GM23248 (cell line): ENCODE results near the gene IL36B. TPM values are rescaled to one million over a fixed set of nuclear protein-coding genes. Genes with fewer than 3 reads are reported as not detected.

Source experiments
- DNase-seq: peaks from one replicate; pipeline ENCODE4 v3.0.0-alpha.2; 2015
- H2AFZ ChIP-seq: fragments of 200-600 bp; sonication (generic); 2 replicates; pipeline ENCODE4 v1.6.1; 2016; ENCODE audit warnings: antibody characterized with exemption
- H3F3A ChIP-seq: fragments of 200-600 bp; sonication (generic); 2 replicates; pipeline ENCODE4 v1.6.1; 2016; ENCODE audit warnings: mild to moderate bottlenecking, antibody characterized with exemption, mixed run types; ENCODE audit not compliant: insufficient read depth
- H3K27ac ChIP-seq: fragments of 200-600 bp; sonication (generic); 2 replicates; pipeline ENCODE4 v1.5.1; 2016; ENCODE audit warnings: mild to moderate bottlenecking
- H3K27me3 ChIP-seq: fragments of 200-600 bp; sonication (generic); replicated peaks from 2 replicates; pipeline ENCODE4 v1.6.1; 2016; ENCODE audit warnings: mild to moderate bottlenecking; ENCODE audit not compliant: insufficient read depth
- H3K36me3 ChIP-seq: fragments of 200-600 bp; sonication (generic); 2 replicates; pipeline ENCODE4 v1.6.1; 2016; ENCODE audit warnings: low read depth, mild to moderate bottlenecking
- H3K4me1 ChIP-seq: fragments of 200-600 bp; sonication (generic); 2 replicates; pipeline ENCODE4 v1.6.1; 2016; ENCODE audit warnings: mild to moderate bottlenecking; ENCODE audit not compliant: insufficient read depth
- H3K4me2 ChIP-seq: fragments of 200-600 bp; sonication (generic); one replicate; pipeline ENCODE4 v1.6.1; 2016; ENCODE audit warnings: mild to moderate bottlenecking; ENCODE audit not compliant: unreplicated experiment
- H3K4me3 ChIP-seq: fragments of 200-600 bp; sonication (generic); 2 replicates; pipeline ENCODE4 v1.5.1; 2016; ENCODE audit warnings: mild to moderate bottlenecking
- H3K79me2 ChIP-seq: fragments of 200-600 bp; sonication (generic); 2 replicates; pipeline ENCODE4 v1.6.1; 2016; ENCODE audit warnings: mild to moderate bottlenecking; ENCODE audit not compliant: insufficient read depth
- H3K9ac ChIP-seq: fragments of 200-600 bp; sonication (generic); 2 replicates; pipeline ENCODE4 v1.6.1; 2016; ENCODE audit warnings: mild to moderate bottlenecking
- H3K9me2 ChIP-seq: fragments of 200-600 bp; sonication (generic); 2 replicates; pipeline ENCODE4 v1.6.1; 2016; ENCODE audit warnings: mixed run types, mild to moderate bottlenecking, moderate library complexity; ENCODE audit not compliant: insufficient read depth
- H3K9me3 ChIP-seq: fragments of 200-600 bp; sonication (generic); one replicate; pipeline ENCODE4 v1.6.1; 2017; ENCODE audit warnings: low read depth
- H4K20me1 ChIP-seq: fragments of 200-600 bp; sonication (generic); 2 replicates; pipeline ENCODE4 v1.6.0; 2016; ENCODE audit not compliant: insufficient read depth
- EZH2 ChIP-seq: fragments of 200-600 bp; sonication (generic); IDR thresholded peaks from 2 replicates; pipeline ENCODE4 v1.6.1; 2018; ENCODE audit warnings: antibody characterized with exemption, mild to moderate bottlenecking; ENCODE audit not compliant: insufficient read depth, poor library complexity, severe bottlenecking
- EZH2phosphoT487 ChIP-seq: fragments of 200-600 bp; sonication (generic); IDR thresholded peaks from 2 replicates; pipeline ENCODE4 v1.6.1; 2018; ENCODE audit warnings: antibody characterized with exemption, moderate library complexity, mild to moderate bottlenecking, low read depth; ENCODE audit not compliant: insufficient read depth
- WGBS, 2 experiments: methylation state at CpG; one replicate each; pipeline ENCODE4 v1.1.6; 2015 to 2017; ENCODE audit warnings: low lambda C conversion rate in 2 of 2, low coverage in 1 of 2; ENCODE audit errors: missing lambda C conversion rate in 2 of 2; 5-methylcytosine and 5-hydroxymethylcytosine counted together
- in situ Hi-C: fragments of 300-500 bp; cut with MboI; formaldehyde crosslinking; loops from 2 replicates; pipeline ENCODE4 v1.15.0; 2020
- polyA plus RNA-seq: library from polyadenylated mRNA; unstranded; fragments of >200 nt; fragmentation: Nextera tagmentation; extraction: Ambion mirVana; gene quantifications from 2 replicates; pipeline ENCODE4 v1.2.1, GENCODE V29; 2016
- total RNA-seq: library from RNA; depleted of rRNA; stranded (reverse); fragments of >200 nt; shearing (Covaris generic); gene quantifications from 2 replicates; pipeline ENCODE4 v1.2.3, GENCODE V29; 2014

IL36B gene
- total and polyA plus RNA-seq, 2 experiments from 2014 or later = not detected

GRCh38 chr2:112994648-112995047 is 58.0 kb downstream of the IL36B start:
- in situ Hi-C loops = no loop called here
- Histone ChIP-seq H3K27me3 (peaks cover 17% of the 10 kb centered on the region), H3K36me3 (no peaks in the 10 kb centered on the region), H3F3A (no peaks in the 10 kb centered on the region), H3K4me1 (no peaks in the 10 kb centered on the region), H3K27ac (no peak overlapping the region), H3K4me2 (no peak overlapping the region), H2AFZ (no peak overlapping the region), H3K79me2 (no peaks in the 10 kb centered on the region), H3K9me2 (no peaks in the 10 kb centered on the region), H3K9me3 (peaks cover 3% of the 10 kb centered on the region), H4K20me1 (no peaks in the 10 kb centered on the region), H3K4me3 (no peak overlapping the region), H3K9ac (no peak overlapping the region)
- DNase-seq = no peak
- WGBS, 2 experiments = 28 to 41% methylated on average over 2 of the region's 2 CpGs
- TF ChIP-seq EZH2 = no peak

- Histone ChIP-seq H2AFZ (no peak overlapping the region), H3K27me3 (peaks cover 17% of the 10 kb centered on the region), H3K4me3 (no peak overlapping the region), H4K20me1 (no peaks in the 10 kb centered on the region), H3K4me2 (no peak overlapping the region), H3K9me3 (peaks cover 3% of the 10 kb centered on the region), H3F3A (no peaks in the 10 kb centered on the region), H3K4me1 (no peaks in the 10 kb centered on the region), H3K36me3 (no peaks in the 10 kb centered on the region), H3K79me2 (no peaks in the 10 kb centered on the region), H3K9ac (no peak overlapping the region), H3K27ac (no peak overlapping the region), H3K9me2 (no peaks in the 10 kb centered on the region)
- no peak for DNase-seq
- TF ChIP-seq EZH2phosphoT487 = no peak
- in situ Hi-C loops = no loop called here
Observed at GRCh38 chr2:112993831-112994230, 58.8 kb downstream of the IL36B start.

GRCh38 chr2:112989611-112990010 is 63.1 kb downstream of the IL36B start:
- TF ChIP-seq EZH2phosphoT487 (no peak), EZH2 (no peak)
- Histone ChIP-seq H3K27ac (no peak overlapping the region), H4K20me1 (no peaks in the 10 kb centered on the region), H3K4me2 (no peak overlapping the region), H3F3A (no peaks in the 10 kb centered on the region), H3K36me3 (no peaks in the 10 kb centered on the region), H3K9me2 (no peaks in the 10 kb centered on the region), H3K9ac (no peak overlapping the region), H3K4me1 (no peaks in the 10 kb centered on the region), H3K4me3 (no peak overlapping the region), H2AFZ (no peak overlapping the region), H3K9me3 (peaks cover 3% of the 10 kb centered on the region), H3K27me3 (peaks cover 4% of the 10 kb centered on the region), H3K79me2 (no peaks in the 10 kb centered on the region)
- no peak for DNase-seq
- WGBS, 2 experiments = 26 to 31% methylated on average over 3 of the region's 3 CpGs
- in situ Hi-C loops = no loop called here

GRCh38 chr2:112985090-112985489 is 67.6 kb downstream of the IL36B start:
- H3K4me1 ChIP-seq = no peaks in the 10 kb centered on the region
- no peak overlapping the region for H2AFZ ChIP-seq
- WGBS, 2 experiments = 57 to 58% methylated on average over 5 of the region's 5 CpGs
- no peak overlapping the region for H3K9ac ChIP-seq
- no peaks in the 10 kb centered on the region for H3F3A ChIP-seq
- H3K4me2 ChIP-seq = no peak overlapping the region
- no peaks in the 10 kb centered on the region for H3K79me2 ChIP-seq
- no peaks in the 10 kb centered on the region for H3K9me3 ChIP-seq
- H3K9me2 ChIP-seq = no peaks in the 10 kb centered on the region
- no peaks in the 10 kb centered on the region for H4K20me1 ChIP-seq
- H3K27ac ChIP-seq = no peak overlapping the region
- no peak for TF ChIP-seq EZH2
- TF ChIP-seq EZH2phosphoT487 = no peak
- H3K27me3 ChIP-seq = peaks cover 44% of the 10 kb centered on the region
- no peaks in the 10 kb centered on the region for H3K36me3 ChIP-seq
- in situ Hi-C loops = no loop called here
- no peak for DNase-seq
- H3K4me3 ChIP-seq = no peak overlapping the region

GRCh38 chr2:112980537-112980936 is 72.1 kb downstream of the IL36B start:
- no peak overlapping the region for H2AFZ ChIP-seq
- H3K9ac ChIP-seq = no peak overlapping the region
- 0 to 30% methylated on average over 1 of the region's 1 CpG for WGBS, 2 experiments
- H3F3A ChIP-seq = no peaks in the 10 kb centered on the region
- no peak overlapping the region for H3K4me3 ChIP-seq
- H3K27me3 ChIP-seq = peaks cover 65% of the 10 kb centered on the region
- H3K4me1 ChIP-seq = no peaks in the 10 kb centered on the region
- no peaks in the 10 kb centered on the region for H3K36me3 ChIP-seq
- no peak for DNase-seq
- no peaks in the 10 kb centered on the region for H3K79me2 ChIP-seq
- in situ Hi-C loops = no loop called here
- TF ChIP-seq EZH2phosphoT487 (no peak), EZH2 (no peak)
- no peaks in the 10 kb centered on the region for H3K9me3 ChIP-seq
- no peak overlapping the region for H3K4me2 ChIP-seq
- no peaks in the 10 kb centered on the region for H3K9me2 ChIP-seq
- H4K20me1 ChIP-seq = no peaks in the 10 kb centered on the region
- H3K27ac ChIP-seq = no peak overlapping the region
